Naive B cell (primary cell): ENCODE data around the gene LHX3. TPM values are rescaled to one million over a fixed set of nuclear protein-coding genes. Genes with fewer than 3 reads are reported as not detected.
"Not testable (repeated sequence)": the region's sequence is repeated elsewhere in the genome, so short reads cannot be mapped to it uniquely, and the experiment has no call there.

Source experiments
- ATAC-seq, 2 donors: fragments of 150-1000 bp; cut with Tn5 transposase; 2 replicates each; pipeline ENCODE4 v1.10.0; 2021; ENCODE audit warnings: low read depth in 2 of 2, mild to moderate bottlenecking in 2 of 2, moderate library complexity in 2 of 2
- DNase-seq: peaks from one replicate; pipeline ENCODE4 v3.0.0; 2022
- H3K27ac Mint-ChIP-seq, 6 donors: one replicate each; pipeline ENCODE4 v1.8.0; 2020 to 2022; ENCODE audit warnings: mild to moderate bottlenecking in 6 of 6, mixed read lengths in 6 of 6, moderate library complexity in 5 of 6, inconsistent platforms in 2 of 6
- H3K27me3 Mint-ChIP-seq, 3 donors: one replicate each; pipeline ENCODE4 v1.8.0; 2021 to 2022; ENCODE audit warnings: mixed read lengths in 3 of 3, mild to moderate bottlenecking in 1 of 3
- H3K36me3 Mint-ChIP-seq, 2 donors: one replicate each; pipeline ENCODE4 v1.8.0; 2020 to 2022; ENCODE audit warnings: mixed read lengths in 2 of 2, inconsistent platforms in 1 of 2, mild to moderate bottlenecking in 1 of 2
- H3K4me1 Mint-ChIP-seq, 3 donors: one replicate each; pipeline ENCODE4 v1.8.0; 2020 to 2022; ENCODE audit warnings: mixed read lengths in 3 of 3, inconsistent platforms in 1 of 3, mild to moderate bottlenecking in 1 of 3, moderate library complexity in 1 of 3
- H3K4me3 Mint-ChIP-seq, 8 donors: one replicate each; pipeline ENCODE4 v1.8.0; 2020 to 2022; ENCODE audit warnings: mild to moderate bottlenecking in 8 of 8, mixed read lengths in 8 of 8, moderate library complexity in 8 of 8, inconsistent platforms in 2 of 8
- H3K9me3 Mint-ChIP-seq, 7 donors: one replicate each; pipeline ENCODE4 v1.8.0; 2020 to 2022; ENCODE audit warnings: mixed read lengths in 7 of 7, mild to moderate bottlenecking in 5 of 7, inconsistent platforms in 2 of 7, moderate library complexity in 1 of 7
- polyA plus RNA-seq, 6 donors: library from polyadenylated mRNA; unstranded; fragments of 300-500 nt; fragmentation: Illumina TruSeq; gene quantifications; one replicate each; pipeline ENCODE4 v1.2.3, GENCODE V29; 2021; ENCODE audit warnings: low read depth in 6 of 6

The LHX3 gene
- polyA plus RNA-seq, 6 donors from 2014 or later = not detected

GRCh38 chr9:136151214-136151804, 53.6 kb downstream of the LHX3 start:
- no peak for DNase-seq
- H3K36me3 Mint-ChIP-seq = no peaks in the 10 kb centered on the region
- H3K4me3 Mint-ChIP-seq = no peak overlapping the region
- H3K27ac Mint-ChIP-seq = no peak overlapping the region
- H3K27me3 Mint-ChIP-seq = peaks cover 0 to 22% (median 15%) of the 10 kb centered on the region in 3 donors
- no peaks in the 10 kb centered on the region for H3K4me1 Mint-ChIP-seq
- no peak for ATAC-seq
- no peaks in the 10 kb centered on the region for H3K9me3 Mint-ChIP-seq

DNA sequence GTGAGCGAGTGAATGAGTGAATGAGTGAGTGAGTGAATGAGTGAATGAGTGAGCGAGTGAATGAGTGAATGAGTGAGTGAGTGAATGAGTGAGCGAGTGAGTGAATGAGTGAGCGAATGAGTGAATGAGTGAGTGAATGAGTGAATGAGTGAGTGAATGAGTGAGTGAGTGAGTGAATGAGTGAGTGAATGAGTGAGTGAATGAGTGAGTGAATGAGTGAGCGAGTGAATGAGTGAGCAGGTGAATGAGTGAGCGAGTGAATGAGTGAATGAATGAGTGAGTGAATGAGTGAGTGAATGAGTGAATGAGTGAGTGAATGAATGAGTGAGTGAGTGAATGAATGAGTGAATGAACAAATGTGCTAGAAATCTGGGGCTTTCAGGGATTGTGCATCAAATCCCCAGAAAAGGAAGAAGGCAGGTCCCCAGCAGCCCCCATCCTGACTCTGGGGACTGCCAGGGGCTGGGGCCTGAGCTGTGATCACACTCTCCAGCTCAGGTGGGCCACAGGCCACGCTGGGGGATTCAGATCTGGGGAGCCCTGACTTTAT, 54.2 kb downstream of the LHX3 start:
- not testable (repeated sequence) for H3K36me3 Mint-ChIP-seq, H3K4me3 Mint-ChIP-seq, H3K9me3 Mint-ChIP-seq, H3K27ac Mint-ChIP-seq, DNase-seq, H3K4me1 Mint-ChIP-seq, ATAC-seq
- H3K27me3 Mint-ChIP-seq = peaks cover 0 to 23% (median 20%) of the 10 kb centered on the region in 3 donors

GRCh38 chr9:136149853-136150252, 55.1 kb downstream of the LHX3 start:
- H3K4me3 Mint-ChIP-seq = no peak overlapping the region
- H3K36me3 Mint-ChIP-seq = no peaks in the 10 kb centered on the region
- DNase-seq (no peak), ATAC-seq (no peak)
- no peak overlapping the region for H3K27ac Mint-ChIP-seq
- peaks cover 0 to 23% (median 20%) of the 10 kb centered on the region in 3 donors for H3K27me3 Mint-ChIP-seq
- no peaks in the 10 kb centered on the region for H3K4me1 Mint-ChIP-seq
- no peaks in the 10 kb centered on the region for H3K9me3 Mint-ChIP-seq

DNA sequence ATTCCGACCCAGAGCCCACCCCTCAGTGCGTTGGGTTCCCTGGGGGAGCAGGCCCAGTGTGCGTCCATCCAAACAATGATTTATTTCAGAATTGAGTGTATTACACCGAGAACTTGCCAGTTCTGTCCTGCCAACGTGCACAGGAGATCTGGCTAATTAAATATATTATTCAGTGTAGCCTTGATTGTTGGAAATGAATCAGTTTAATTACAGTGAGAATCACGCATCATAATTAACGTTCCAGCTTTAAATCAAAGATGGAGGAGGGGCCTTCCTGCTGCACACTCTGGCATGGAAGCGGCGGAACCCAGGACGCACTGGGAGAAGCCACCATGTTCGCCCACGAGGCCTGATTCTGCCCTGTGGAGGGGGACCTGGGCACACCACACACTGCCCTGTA, 55.6 kb downstream of the LHX3 start:
- H3K36me3 Mint-ChIP-seq = no peaks in the 10 kb centered on the region
- H3K4me1 Mint-ChIP-seq = no peaks in the 10 kb centered on the region
- peaks cover 0 to 24% (median 19%) of the 10 kb centered on the region in 3 donors for H3K27me3 Mint-ChIP-seq
- DNase-seq = no peak
- no peak overlapping the region for H3K27ac Mint-ChIP-seq
- no peak overlapping the region for H3K4me3 Mint-ChIP-seq
- ATAC-seq = no peak
- H3K9me3 Mint-ChIP-seq = no peaks in the 10 kb centered on the region

DNA sequence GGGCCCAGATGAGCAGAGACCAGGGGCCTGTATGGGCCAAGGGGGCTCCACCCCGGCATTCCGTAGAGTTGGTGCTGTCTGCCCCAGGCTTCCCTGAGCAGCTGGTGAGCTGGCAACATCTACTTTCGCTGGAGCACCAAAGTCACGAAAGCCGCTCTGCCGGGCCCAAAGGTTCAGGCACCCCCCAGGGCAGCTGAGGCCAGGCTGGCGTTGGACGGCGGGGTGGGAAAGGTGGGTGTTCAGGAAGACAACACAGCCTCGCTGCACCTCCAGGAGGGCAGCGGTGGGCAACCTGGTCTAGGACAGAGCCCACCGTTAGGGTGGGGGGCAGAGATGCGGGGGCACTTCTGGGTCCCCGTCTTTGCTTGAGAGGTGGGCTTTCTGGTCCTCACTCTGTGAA, 56.2 kb downstream of the LHX3 start:
- no peak for ATAC-seq
- no peaks in the 10 kb centered on the region for H3K36me3 Mint-ChIP-seq
- H3K27ac Mint-ChIP-seq = no peak overlapping the region
- no peak overlapping the region for H3K4me3 Mint-ChIP-seq
- DNase-seq = no peak
- no peaks in the 10 kb centered on the region for H3K4me1 Mint-ChIP-seq
- peaks cover 0 to 30% (median 19%) of the 10 kb centered on the region in 3 donors for H3K27me3 Mint-ChIP-seq
- no peaks in the 10 kb centered on the region for H3K9me3 Mint-ChIP-seq

DNA sequence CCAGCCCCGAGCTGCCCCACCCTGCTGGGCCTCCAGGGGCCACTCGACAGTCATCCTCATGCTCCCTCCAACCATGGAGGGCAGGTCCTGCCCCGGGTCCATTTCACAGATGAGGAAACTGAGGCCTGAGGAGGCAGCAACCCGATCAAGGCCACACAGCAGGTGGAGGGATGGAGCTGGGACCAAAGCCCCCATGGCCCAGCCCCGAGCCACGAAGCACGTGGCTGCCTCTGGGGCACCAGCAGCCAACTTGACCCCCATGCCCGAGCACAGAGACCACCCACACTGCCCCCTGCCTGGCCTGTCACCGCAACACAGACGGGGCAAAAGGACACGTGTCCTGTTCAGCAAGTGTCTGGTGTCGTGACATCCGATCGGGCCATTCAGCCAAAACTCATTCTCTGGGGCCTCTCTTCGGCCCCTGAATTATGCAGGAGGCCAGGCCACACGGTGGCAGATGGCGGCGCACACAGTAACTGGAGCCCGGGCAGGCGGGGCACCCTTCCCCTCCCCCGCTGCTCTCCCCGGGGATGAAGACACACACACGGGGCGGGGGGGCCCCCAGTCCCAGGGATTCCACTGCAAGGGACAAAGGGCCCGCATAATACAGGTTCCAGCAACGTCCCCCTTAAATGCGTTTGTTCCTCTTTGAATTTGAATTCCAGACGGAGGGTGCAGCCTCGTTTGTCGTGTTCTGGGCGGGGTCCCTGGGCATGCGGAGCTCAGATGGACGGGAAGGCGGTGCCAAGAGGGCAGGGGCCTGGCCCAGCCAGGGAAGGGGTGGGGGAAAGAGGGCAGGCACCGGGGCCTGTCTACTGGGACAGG, 56.8 kb downstream of the LHX3 start:
- no peaks in the 10 kb centered on the region for H3K36me3 Mint-ChIP-seq
- peaks cover 0 to 31% (median 19%) of the 10 kb centered on the region in 3 donors for H3K27me3 Mint-ChIP-seq
- DNase-seq (no peak), ATAC-seq (no peak)
- no peak overlapping the region for H3K4me3 Mint-ChIP-seq
- no peaks in the 10 kb centered on the region for H3K4me1 Mint-ChIP-seq
- no peak overlapping the region for H3K27ac Mint-ChIP-seq
- no peaks in the 10 kb centered on the region for H3K9me3 Mint-ChIP-seq

DNA sequence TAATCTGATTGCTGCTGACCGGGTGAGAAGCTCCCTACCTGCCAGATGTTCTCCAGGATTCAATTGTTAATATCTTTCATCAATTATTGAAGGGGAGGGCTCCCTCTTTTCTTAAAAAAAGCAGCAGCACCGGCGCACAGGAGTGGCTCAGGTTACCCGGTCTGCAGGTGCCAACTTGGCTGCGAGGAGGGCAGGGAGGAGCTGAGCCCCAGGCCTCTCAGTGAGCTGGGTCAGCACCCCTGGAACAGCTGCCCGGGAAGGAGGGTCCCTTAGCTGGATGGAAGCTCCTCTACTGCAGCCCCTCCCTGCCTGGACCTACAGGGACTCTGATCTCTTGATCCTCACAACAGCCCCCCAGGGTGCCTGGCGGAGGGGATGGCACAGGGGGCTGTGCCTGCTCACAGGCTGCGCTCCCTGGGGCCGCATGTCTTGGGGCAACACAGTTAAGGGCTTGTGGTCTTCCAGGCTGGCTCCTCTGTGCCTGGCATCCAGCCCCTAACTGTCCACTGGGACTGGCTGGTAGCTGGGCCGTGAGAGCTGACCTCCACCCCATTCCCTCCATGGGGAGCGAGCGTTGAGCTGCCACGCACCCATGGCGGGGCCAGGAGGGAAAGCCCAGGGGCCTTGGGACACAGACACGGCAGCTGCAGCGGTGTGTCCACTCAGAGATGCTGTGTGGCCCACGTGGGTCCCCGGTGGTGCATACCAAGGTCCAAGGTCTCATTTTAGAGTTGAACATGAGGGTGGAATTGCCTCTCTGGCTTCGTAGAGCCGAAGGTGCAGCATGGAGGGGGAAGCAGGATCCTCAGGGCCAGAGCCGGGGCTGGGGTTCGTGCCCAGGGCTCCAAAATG, 57.7 kb downstream of the LHX3 start:
- ATAC-seq (no peak), DNase-seq (no peak)
- H3K36me3 Mint-ChIP-seq = no peaks in the 10 kb centered on the region
- peaks cover 0 to 31% (median 19%) of the 10 kb centered on the region in 3 donors for H3K27me3 Mint-ChIP-seq
- no peak overlapping the region for H3K4me3 Mint-ChIP-seq
- H3K27ac Mint-ChIP-seq = no peak overlapping the region
- no peaks in the 10 kb centered on the region for H3K4me1 Mint-ChIP-seq
- H3K9me3 Mint-ChIP-seq = no peaks in the 10 kb centered on the region

Other genes with a start within 250 kb of the LHX3 start
- 10 to 100 TPM; 16.1 to 23.0 (median 21.6) TPM for gene UBAC1, start 243.8 kb downstream of the LHX3 start, polyA plus RNA-seq
- under 1 TPM in 4 of 6 donors, not detected in 2; 0.04 to 0.11 (median 0.06) TPM for gene NACC2, start 109.8 kb downstream of the LHX3 start, polyA plus RNA-seq
- 10 to 100 TPM in 5 of 6 donors, 1 to 10 TPM in 1; 6.8 to 26.5 (median 18.0) TPM for gene TMEM250, start 86.3 kb downstream of the LHX3 start, polyA plus RNA-seq
- gene QSOX2, start 40.7 kb upstream of the LHX3 start, polyA plus RNA-seq = 1 to 10 TPM; 2.8 to 4.6 (median 3.7) TPM
- 1 to 10 TPM in 3 of 6 donors, under 1 TPM in 3; 0.38 to 4.3 (median 1.5) TPM for gene CCDC187, start 99.0 kb upstream of the LHX3 start, polyA plus RNA-seq
- gene GPSM1, start 122.4 kb upstream of the LHX3 start, polyA plus RNA-seq = 1 to 10 TPM in 2 of 6 donors, under 1 TPM in 3, not detected in 1; 0.69 to 1.6 (median 0.94) TPM
- 10 to 100 TPM; 42.2 to 93.0 (median 57.2) TPM for gene DNLZ, start 158.6 kb upstream of the LHX3 start, polyA plus RNA-seq
- under 1 TPM in 5 of 6 donors, not detected in 1; 0.16 to 0.52 (median 0.33) TPM for gene CARD9, start 168.5 kb upstream of the LHX3 start, polyA plus RNA-seq
- 1 to 10 TPM in 5 of 6 donors, not detected in 1; 1.1 to 2.1 (median 1.3) TPM for gene SNAPC4, start 195.0 kb upstream of the LHX3 start, polyA plus RNA-seq
- gene ENTR1, start 205.5 kb upstream of the LHX3 start, polyA plus RNA-seq = 10 to 100 TPM in 5 of 6 donors, 1 to 10 TPM in 1; 6.4 to 15.8 (median 14.4) TPM
- gene PMPCA, start 205.5 kb upstream of the LHX3 start, polyA plus RNA-seq = 10 to 100 TPM; 28.1 to 39.8 (median 35.1) TPM
- gene INPP5E, start 234.7 kb upstream of the LHX3 start, polyA plus RNA-seq = 1 to 10 TPM in 5 of 6 donors, under 1 TPM in 1; 0.61 to 6.8 (median 3.2) TPM